HG02943 (cell line): ENCODE data around the gene GTF2IRD1.

ENCODE experiments used
- ATAC-seq: cut with Tn5 transposase; IDR thresholded peaks from one replicate; pipeline ENCODE4 v1.9.1; 2021; ENCODE audit warnings: mild to moderate bottlenecking, low read depth, moderate library complexity; ENCODE audit not compliant: unreplicated experiment

Gene GTF2IRD1

DNA sequence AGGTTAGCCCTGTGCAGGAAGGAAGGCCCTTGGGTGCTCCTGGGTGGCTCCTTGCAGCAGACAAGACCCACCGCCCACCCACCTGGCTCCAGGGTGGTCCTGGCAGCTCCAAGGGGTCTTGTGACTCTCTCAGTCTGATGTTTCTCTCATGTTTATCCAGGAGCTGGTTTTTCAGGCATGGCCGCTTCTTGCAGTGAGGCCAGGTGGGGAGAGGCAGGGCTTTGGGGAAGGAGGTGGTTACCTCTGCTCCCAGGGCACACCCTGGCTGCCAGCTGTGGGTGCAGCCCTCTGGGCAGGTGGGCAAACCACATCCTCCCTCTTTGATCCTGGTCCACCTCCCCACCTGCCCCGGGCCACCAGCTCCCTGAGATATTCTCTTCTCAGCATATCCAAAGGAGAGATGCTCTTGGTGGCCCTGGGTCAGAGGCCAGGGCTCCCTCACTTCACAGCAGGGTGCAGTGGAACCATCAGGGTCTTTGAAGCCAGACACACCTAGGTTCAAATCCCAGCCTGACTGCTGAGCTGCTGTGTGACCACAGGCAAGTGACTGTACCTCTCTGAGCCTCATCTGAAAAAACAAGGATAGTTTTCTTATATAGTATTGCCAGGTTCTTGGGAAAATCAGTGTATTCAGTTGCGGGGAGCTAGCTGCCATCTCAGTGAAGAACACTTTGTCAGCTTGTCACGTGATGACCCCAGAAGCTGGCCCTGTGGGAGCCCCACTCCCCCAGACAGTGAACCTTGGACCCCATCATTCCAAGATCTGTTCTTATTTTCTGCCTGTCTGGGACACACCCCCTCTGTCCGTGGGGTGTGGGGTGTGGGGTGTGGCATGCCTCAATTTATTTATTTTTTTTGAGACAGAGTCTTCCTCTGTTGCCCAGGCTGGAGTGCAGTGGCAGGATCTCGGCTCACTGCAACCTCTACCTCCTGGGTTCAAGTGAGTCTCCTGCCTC is 11.5 kb downstream of the GTF2IRD1 start:
- no peak for ATAC-seq

DNA sequence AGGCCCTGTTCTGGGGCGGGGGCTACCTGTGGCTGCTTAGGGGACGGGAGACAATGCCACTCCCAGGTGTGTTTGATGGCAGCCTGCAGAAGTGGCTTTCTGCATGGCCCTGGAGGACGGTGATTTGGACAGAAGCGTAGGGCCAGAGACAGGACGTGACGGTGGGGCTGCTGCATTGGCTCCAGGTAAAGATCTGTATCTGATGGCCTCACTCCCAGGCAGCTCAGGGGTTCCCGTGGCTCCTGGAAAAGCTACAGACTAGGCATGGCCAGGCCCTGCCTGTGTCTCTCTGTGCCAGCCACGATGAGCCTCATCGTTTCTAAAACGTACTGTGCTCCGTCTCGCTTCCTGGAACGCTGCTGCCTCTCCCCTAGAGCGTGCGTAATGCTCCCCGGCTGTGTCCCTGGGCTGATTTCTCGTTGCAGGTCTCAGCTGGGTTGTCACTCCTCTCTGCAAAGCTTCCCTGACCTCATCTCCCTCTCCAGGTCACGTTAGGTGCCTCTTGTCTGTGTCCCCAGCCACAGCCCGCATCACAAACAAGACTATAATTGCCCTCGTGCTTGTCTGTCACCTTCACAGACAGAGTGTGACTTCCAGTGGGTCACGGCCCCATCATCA is 12.6 kb downstream of the GTF2IRD1 start:
- ATAC-seq, result no peak

DNA sequence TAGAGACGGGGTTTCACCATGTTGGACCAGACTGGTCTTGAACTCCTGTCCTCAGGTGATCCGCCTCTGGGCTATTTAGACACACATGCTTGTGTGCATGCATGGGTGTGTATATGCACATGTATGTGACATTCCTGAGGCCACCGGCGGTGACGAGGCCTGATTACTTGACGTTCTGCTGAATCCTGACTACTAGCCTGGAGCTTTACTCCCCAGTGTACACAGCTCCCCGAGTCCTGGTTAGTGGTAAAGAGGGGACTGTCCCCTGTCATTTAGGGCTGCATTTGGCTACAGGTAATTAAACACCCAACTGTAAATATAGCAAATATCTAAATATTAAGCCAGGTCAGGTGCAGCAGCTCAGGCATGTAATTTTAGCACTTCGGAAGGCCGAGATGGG is 14.2 kb downstream of the GTF2IRD1 start:
- no peak for ATAC-seq

DNA sequence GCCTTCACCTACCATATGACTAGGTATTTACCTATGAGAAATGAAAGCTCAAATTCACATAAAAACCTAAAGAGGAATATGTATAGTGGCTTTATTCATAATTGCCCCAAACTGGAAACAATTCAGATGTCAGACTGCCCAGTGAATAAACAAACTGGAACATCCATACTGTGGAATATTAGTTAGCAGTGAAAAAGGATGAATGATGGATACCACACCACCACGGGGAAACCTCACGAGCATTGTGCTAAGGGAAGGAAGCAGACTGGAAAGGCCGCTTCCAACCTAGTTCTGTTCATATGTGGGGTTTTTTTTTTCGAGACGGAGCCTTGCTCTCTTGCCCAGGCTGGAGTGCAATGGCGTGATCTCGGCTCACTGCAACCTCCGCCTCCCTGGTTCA is 16.8 kb downstream of the GTF2IRD1 start:
- no peak for ATAC-seq

DNA sequence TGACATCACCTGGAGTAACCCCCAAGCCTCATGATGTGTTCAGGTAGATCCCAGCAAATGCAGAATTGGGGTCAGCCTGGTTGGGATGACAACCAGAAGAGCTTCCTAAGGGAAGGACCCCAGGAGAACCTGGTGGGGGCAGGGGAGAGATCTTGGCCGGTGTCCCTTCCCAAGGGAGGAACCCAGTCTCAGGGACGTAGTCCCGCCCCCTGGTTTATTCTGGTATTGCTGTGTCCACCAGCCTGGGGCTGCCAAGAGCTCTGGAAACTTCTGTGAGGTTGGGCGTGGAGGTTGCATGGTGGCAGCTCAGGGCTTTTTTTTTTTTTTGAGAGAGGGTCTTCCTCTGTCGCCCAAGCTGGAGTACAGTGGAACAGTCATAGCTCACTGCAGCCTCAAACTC is 19.4 kb downstream of the GTF2IRD1 start:
- ATAC-seq, result no peak

DNA sequence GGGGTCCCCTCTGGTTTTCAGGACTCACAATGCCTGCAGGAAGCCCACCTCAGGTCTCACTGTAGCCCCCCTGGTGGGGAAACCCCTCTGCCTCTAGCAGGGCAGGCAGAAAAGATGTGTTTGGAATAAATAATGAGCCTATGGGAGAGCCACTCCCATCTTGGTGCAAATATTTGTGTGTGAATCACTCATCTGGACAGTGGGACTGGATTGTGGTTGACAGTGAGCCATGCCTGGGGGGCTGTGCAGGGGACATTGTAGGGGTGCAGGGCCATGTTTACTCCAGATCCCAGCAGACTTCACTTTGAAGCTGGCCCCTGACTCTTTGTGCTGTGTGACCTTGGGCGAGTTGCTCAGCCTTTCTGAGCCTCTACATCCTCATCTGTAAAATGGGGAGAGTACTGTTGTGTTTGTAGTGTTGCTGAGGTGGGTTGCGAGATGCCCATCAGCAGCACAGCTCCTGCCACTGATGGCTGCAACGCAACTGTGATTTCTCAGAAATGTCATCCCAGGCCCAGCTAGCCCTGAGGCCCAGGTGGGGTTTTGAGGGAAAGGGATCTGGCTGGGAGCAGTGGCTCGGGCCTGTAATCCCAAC is 20.7 kb downstream of the GTF2IRD1 start:
- no peak for ATAC-seq

DNA sequence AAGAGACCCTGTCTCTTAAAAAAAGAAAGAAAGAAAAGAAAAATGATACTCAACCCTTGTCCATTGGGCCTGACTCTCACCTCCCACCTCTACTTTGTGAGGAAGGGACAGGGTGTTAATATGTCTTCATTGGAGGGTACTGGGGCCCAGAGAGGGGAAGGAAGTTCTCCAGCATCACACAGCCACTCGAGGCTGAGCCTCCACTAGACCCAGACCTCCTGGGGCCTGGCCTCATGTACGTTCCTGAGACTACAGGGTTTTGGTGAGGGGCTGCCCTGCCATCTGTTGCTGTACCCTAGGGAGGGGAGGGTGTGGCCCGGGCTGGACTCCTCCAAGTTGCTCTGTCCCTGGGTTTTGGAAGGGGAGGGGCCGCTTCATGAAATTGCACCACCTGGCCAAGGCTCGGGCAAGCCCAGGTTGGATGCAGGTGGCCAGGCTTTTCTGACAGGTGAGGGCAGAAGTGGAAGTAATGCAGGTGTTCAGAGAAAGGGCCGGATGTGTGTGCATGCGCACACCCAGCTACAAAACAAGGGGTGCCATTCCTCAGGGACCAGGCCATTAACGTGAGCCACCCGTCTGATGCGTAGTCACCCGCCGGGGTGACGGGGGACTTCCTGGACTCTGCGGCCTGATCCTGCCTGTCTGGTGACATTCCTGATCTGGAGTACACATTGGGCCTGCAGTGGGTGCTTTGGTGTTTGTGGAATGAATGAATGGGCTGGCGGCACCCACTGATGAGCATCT is 21.7 kb downstream of the GTF2IRD1 start:
- ATAC-seq, result no peak

DNA sequence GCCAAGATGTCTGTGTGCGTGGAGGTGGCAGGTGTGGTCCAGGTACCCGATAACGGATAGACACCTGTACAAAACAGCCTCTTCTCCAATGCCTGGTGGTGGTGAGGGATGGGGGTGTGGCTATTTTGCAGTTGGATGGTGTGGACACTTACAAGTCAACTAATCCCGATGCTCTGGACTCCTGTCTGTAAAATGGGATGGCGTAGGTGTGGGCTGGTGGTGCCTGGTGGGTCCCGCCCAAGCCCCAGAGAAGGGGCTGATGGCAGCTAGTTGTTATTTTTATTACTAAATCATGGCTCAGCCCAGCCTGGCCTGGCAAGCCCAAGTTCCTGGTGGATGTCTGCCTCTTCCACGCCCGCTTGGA is 22.3 kb downstream of the GTF2IRD1 start:
- no peak for ATAC-seq

DNA sequence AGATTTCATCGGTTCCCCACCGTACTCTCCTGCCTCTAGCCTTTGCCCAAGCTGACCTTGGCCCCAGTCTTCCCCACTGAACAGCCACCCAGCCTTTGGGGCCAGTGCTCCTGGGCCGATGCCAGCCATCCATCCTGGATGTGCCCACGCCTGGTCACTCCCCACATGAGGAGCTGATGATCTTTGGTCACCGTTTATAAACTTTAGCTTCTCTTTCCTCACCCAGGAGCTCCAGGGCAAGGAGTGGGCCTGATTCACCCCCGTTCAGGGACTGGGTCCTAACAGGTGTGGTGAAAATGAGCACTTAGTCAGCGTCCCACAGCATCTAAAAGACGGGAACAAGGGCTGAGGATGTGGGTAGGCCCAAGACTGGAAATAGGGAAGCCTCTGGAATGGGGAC is 22.9 kb downstream of the GTF2IRD1 start:
- no peak for ATAC-seq

DNA sequence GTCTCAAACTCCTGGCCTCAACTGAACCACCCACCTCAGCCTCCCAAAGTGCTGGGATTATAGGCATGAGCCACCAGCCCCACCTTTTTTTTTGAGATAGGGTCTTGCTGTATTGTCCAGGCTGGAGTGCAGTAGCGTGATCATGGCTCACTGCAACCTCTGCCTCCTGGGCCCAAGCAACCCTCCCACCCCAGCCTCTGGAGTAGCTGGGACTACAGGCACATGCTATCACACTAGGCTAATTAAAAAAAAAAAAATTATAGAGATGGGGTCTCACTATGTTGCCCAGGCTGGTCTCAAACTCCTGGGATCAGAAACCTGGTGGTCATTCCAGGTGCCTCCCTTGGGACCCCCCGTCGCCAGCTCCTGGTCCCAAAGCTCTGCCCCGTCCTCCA is 25.0 kb downstream of the GTF2IRD1 start:
- no peak for ATAC-seq

DNA sequence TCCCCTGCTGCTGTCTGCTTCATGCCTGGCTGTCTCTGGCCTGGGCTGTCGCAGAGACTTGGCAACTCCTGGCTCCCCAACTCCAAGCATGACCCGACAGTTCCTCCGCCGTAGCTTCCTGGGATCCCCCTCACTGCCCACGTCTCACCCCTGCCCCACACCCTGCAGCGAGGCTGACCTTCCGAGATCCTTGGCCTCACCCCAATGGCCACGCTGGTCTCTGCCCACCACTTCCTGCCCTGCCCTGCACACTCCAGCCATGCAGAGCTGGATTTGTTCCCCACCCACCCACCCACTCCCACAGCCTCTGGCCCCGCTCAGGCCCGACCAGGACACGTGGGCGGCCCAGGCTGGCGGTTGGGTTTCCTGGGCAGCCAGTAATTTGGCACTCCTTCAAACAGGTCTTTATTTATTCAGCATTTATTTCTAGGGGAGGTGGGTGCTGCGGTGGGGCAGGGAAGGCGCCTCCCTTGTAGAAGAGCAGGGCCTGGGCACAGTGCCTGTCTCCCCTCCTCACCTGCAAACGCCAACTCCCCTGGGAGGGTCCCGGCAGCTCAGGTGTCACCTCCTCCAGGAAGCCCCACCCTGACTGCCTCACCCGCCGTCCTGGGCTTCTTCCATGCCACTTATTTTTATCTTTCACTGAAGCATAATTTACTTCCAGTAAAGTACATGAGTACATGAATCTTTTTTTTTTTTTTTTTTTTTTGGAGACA is 25.5 kb downstream of the GTF2IRD1 start:
- ATAC-seq, result no peak

DNA sequence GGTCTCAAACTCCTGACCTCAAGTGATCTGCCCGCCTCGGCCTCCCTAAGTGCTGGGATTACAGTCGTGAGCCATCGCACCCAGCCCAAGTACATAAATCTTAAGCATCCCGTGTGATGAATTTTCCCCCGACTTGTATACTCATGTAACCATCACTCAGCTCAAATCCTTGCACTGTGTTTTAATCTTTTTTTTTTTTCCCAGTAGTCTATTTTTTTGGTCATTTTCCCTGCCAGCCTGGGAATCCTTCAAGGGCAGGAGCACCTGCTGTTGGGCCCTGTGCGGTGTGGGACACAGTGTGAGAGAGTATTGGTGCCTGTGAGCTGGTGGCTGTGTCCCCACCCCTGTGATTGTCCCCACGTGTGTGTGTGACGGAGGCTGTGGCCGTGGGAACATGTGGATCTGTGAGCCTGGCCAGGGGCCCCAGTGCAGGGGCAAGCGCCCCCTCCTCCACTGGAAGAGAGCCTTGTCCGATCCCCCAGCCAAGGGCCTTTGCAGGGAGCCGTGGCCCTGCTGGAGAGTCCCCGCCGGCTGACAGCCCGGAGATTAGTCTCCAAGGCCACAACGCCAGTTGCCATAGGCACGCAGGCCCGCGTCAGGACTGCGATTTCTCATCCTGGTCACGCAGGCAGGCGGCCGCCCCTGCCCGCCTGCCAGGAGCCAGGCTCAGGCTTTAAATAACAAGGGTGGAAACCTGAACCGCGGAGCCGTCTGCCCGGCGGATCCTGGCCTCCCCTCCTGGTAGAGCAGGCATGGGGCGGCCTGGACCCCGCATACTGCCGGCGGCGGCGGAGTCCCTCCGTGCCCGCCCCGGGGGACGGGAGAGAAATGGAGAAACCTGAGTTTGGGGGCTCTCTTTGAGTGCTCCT is 26.5 kb downstream of the GTF2IRD1 start:
- ATAC-seq, result no peak

DNA sequence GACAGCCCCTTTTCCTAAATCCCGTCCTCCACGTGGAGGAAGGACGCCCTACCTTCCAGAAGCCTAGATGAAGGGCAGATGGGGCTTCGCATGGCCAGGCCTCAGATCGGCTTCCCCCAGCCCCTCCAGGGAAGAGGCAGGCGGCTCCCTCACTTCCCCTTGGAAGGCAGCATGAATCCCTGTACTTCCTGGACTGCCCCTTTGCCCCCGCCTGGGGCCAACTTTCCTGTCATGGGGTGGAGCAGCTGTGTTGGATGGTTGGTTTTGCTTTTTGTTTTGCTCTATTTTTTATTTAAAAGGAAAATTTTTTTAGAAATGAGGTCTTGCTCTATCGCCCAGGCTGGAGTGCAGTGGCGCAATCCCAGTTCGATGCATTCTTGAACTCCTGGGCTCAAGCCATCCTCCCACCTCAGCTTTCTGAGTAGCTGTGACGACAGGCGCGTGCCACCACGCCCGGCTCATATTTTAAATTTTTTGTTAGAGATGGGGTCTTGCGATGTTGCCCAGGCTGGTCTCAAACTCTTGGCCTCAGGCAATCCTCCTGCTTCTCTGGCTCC is 27.2 kb downstream of the GTF2IRD1 start:
- ATAC-seq, result no peak

DNA sequence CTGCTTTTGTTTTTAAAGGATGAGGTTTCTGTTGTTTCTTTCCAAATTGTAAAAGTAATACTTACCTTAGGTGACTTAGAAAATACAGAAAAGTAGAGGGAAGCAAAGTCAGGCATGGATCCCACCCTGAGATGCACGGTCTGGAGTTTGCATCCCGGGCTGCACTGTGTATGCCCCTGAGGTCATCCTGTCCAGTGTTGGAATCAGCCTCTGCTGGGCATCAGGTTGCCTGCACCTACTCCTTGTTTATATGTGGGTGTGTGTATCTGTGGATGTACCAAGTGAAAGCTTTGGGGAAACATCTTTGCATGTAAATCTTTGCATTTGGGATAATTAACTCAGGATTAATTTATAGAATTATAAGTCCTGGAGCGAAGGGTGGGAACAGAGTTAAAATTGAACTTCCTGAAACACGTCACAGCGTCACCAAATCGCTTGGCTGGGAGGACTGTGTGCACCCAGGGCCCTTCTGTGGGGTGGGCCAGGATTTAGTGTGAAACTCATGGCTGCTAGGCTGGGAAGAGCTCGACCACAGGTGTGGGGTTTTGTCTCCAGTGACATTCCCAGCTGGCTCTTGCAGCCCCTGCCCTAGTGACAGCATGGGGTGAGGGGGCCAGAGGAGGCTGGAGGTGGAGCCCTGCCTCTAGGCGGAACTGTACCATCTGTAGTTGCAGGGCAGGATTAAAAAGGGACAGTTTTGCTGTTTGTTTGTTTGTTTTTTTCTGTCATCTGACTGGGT is 27.9 kb downstream of the GTF2IRD1 start:
- ATAC-seq, result no peak

DNA sequence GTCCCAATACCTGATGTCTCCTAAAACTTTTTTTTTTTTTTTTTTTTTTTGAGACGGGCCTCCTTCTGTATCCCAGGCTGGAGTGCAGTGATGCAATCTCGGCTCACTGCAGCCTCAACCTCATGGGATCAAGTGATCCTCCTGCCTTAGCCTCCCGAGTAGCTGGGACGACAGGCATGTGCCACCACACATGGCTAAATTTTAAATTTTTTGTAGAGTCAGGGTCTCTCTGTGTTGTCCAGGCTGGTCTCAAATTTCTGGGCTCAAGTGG is 28.4 kb downstream of the GTF2IRD1 start:
- no peak for ATAC-seq

DNA sequence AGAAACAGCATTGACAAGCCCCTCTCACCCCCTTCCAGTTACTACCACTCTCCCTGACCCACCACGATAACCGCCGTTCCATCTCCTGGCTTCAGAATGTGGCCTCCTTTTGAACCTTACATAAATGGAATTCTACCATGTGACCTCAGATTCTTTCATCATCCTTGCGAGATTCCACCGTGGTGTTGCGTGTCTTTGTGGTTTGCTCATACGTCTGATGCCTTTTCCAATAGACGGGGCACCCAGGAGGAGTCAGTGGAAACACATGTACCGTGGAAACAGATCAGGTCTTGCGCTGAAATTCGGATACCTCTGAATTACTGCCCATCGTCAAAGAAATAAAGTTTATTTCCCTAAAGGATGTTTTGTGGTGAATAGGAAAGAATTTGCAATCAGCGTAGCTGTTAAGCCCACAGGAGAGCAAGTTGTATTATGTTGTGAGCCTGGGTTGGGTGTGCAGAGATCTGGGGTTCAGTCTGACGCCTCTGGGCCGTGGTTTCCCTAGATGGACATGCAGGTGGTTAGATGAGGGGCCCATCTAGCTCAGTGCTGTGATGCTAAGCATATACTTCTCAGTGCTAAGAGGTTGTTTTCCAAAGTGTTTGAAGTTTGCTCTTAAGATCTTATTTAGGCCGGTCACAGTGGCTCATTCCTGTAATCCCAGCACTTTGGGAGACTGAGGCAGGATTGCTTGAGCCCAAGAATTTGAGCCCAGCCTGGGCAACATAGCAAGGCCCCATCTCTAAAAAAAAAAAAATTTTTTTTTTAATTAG is 29.1 kb downstream of the GTF2IRD1 start:
- no peak for ATAC-seq

DNA sequence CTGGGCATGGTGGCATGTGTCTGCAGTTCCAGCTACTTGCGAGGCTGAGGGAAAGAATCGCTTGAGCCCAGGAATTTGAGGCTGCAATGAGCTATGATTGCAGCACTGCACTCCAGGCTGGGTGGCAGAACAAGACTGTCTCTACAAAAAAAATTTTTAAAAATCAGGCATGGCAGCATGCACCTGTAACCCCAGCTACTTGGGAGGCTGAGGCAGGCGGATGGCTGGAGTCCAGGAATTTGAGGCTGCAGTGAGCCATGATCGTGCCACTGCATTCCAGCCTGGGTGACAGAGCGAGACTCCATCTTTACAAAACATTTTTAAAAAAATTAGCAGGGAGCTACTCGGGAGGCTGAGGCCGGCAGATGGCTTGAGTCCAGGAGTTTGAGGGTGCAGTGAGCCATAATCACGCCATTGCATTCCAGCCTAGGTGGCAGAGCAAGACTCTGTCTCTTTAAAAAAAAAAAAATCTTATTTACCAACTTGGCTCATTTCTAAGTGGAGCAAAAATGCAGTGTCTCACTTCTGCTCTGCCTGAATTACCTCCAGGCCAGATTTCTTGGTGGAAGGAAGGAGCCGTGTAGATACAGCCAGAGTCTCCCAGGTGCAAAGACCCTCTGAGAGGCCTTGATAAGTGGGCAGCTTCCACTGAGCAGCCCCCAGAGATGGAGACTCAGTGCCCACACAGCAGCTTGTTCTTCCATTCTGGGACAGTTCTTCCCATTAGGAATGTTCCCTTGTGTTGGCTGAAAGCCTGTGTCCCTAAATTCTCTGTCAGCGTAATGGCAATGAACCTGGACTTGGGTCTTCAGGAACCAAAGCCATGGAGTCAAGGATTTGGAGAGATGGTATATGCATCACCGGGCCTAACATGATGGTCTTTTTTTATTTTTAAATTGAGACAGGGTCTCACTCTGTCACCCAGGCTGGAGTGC is 30.0 kb downstream of the GTF2IRD1 start:
- no peak for ATAC-seq
